ENCODE data around the gene DYNLRB2.

DYNLRB2 gene

DNA sequence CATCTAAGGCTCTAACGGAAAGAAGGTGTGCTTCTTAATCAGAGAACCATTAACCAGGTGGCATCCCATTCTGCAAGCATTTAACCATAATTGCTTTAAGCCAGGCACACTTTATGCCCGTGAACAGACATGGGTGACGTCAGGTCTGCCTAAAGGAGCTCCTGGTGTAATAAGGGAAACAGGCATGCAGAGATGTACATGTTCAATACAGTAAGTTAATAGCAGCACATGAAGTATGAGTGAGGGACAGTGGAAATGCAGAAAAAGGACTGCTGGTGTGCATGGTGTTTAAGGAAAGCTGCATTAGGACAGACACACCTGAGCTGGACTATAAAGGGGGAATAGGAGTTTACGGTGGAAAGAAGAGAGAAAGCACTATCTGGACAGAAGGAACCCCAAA is 18.6 kb downstream of the DYNLRB2 start:
- TF ChIP-seq JUND (IDR thresholded peaks at IDR 0.05; ENCODE audit: low read depth) = no peak
- in situ Hi-C loops (cut with HindIII; ENCODE audit: low pct_unique_long_range_greater_than_20kb, low sequenced_read_pairs) = no loop called here

DNA sequence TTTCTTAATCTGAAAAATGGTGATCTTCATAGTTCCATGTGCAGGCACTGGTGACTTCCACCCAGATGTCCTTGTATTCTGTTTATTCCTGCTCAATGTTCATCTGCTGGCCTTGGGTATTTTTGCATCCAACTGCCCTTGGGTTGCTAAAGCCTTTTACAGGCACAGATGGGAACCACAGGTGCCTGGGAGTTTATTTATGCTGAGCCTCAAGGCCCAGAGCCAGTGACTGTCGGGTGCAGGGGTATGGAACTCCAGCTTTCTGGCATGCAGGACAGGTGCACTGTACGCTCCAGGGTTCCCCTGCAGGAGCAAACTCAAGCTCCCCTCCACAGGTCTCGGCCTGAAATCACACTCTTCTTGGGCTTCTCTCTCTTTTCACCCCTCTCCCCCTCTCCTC is 22.3 kb downstream of the DYNLRB2 start:
- DNase-seq (ENCODE audit: low read depth in 1 of 2, low spot score in 1 of 2) = no peak
- in situ Hi-C loops (cut with HindIII; ENCODE audit: low pct_unique_long_range_greater_than_20kb, low sequenced_read_pairs) = no loop called here
- TF ChIP-seq JUND (IDR thresholded peaks at IDR 0.05; ENCODE audit: low read depth) = no peak

More for the DNA sequence above, 18.6 kb downstream of the DYNLRB2 start:
- DNase-seq (ENCODE audit: low read depth in 1 of 2, low spot score in 1 of 2) = no peak

DNA sequence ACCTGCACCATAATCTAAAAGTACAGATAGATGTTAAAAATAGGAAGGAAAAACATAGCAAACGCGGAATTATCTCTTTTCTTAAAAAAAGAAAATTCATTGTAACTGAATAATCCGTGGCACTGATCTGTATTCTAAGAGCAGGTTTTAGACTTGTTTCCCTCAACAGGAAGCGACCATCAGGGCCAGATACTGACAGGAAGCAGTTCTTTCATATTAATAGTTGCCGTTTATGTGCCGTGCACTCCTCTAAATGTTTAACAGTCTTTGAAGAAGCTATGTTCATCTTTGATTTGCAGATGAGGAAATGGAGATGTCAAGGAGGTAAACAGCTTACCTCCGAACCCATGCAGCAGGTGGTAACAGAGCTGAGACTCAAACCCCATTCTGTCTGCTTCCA is 23.6 kb downstream of the DYNLRB2 start:
- DNase-seq (ENCODE audit: low read depth in 1 of 2, low spot score in 1 of 2) = no peak
- in situ Hi-C loops (cut with HindIII; ENCODE audit: low pct_unique_long_range_greater_than_20kb, low sequenced_read_pairs) = no loop called here
- TF ChIP-seq JUND (IDR thresholded peaks at IDR 0.05; ENCODE audit: low read depth) = no peak

DNA sequence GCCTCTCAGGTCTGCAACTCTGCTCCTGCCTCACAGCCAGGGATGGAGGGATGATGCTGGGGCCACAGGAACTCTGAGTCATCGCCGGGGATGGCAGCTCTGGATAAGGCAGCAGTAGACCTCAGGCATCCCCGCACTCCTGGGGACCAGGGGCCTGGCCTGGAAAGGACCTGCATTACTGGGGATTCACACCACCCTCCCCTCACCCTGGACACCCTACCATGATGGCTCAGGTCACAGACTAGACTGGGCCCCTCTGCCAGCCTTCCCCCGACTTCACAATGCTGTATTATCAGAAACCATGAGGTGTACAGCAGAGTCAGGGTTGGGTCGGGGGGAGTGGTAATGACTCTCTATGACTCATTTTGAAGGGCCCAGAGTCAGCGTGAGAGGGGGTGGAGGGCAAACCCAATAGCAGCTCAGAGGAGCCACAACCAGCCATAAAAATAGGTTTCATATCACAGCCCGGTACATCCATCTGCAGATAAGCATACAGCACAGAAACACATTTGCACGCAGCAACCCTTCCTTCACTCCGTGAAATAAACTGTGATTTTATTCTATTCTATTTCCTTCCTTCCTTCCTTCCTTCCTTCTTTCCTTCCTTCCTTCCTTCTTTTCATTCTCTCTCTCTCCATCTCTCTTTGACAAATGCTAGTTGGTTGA is 28.8 kb downstream of the DYNLRB2 start:
- in situ Hi-C loops (cut with HindIII; ENCODE audit: low pct_unique_long_range_greater_than_20kb, low sequenced_read_pairs) = no loop called here
- DNase-seq (ENCODE audit: low read depth in 1 of 2, low spot score in 1 of 2) = no peak
- TF ChIP-seq JUND (IDR thresholded peaks at IDR 0.05; ENCODE audit: low read depth) = no peak

DNA sequence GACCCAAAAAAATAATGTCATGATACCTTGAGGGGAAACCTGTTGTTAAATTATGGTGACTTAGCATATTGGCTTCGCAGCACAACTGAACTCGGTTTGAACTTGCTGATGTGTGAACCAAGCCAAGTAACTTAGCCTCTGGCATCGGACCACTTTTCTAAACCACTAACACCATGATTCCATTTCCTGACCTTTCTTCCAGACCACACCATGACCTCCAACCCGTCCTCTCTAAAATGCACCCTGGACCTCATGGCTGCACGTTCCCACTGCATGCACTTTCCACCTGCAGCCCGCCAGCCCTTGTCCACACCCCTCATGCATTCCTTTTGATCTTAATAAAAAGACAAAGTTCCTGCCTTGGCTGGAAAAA is 29.3 kb downstream of the DYNLRB2 start:
- in situ Hi-C loops (cut with HindIII; ENCODE audit: low pct_unique_long_range_greater_than_20kb, low sequenced_read_pairs) = no loop called here
- DNase-seq (ENCODE audit: low read depth in 1 of 2, low spot score in 1 of 2) = no peak
- TF ChIP-seq JUND (IDR thresholded peaks at IDR 0.05; ENCODE audit: low read depth) = no peak

DNA sequence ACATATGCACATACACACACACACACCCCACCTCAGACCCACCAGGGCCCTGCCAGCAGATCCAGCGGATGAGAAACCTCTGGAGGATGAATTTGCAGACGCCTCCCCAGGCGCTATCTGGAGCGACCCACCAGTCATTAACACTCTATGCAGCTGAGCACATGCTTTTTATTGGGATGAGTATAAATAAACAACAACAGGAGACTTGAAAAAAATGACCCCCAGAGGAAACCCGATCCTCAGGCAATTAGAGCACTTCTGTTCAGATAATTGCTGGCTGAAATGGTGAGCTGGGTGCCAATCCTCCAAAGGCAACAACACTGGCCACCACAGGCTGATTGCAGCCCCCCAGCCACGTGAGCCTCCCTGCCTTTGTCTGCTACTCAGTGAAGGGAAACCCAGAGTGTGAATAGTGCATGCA is 32.9 kb downstream of the DYNLRB2 start:
- DNase-seq (ENCODE audit: low read depth in 1 of 2, low spot score in 1 of 2) = no peak
- no peak for TF ChIP-seq JUND (IDR thresholded peaks at IDR 0.05; ENCODE audit: low read depth)
- in situ Hi-C loops (cut with HindIII; ENCODE audit: low pct_unique_long_range_greater_than_20kb, low sequenced_read_pairs) = no loop called here

DNA sequence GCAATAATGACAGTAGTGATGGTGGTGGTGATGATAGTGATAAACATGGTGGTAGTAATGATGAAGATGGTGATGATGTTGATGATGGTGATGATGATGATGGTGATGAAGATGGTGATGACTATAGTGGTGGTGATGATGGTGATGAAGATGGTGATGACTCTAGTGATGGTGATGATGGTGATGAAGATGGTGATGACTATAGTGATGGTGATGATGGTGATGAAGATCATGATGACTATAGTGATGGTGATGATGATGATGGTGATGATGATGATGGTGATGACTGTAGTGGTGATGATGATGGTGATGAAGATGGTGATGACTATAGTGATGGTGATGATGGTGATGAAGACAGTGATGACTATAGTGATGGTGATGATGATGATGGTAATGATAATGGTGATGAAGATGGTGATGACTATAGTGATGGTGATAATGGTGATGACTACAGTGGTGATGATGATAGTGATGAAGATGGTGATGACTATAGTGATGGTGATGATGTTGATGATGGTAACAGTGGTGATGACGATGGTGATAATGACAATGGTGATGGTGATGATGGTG is 35.6 kb downstream of the DYNLRB2 start:
- no peak for TF ChIP-seq JUND (IDR thresholded peaks at IDR 0.05; ENCODE audit: low read depth)
- no peak for DNase-seq (ENCODE audit: low read depth in 1 of 2, low spot score in 1 of 2)
- in situ Hi-C loops (cut with HindIII; ENCODE audit: low pct_unique_long_range_greater_than_20kb, low sequenced_read_pairs) = no loop called here

DNA sequence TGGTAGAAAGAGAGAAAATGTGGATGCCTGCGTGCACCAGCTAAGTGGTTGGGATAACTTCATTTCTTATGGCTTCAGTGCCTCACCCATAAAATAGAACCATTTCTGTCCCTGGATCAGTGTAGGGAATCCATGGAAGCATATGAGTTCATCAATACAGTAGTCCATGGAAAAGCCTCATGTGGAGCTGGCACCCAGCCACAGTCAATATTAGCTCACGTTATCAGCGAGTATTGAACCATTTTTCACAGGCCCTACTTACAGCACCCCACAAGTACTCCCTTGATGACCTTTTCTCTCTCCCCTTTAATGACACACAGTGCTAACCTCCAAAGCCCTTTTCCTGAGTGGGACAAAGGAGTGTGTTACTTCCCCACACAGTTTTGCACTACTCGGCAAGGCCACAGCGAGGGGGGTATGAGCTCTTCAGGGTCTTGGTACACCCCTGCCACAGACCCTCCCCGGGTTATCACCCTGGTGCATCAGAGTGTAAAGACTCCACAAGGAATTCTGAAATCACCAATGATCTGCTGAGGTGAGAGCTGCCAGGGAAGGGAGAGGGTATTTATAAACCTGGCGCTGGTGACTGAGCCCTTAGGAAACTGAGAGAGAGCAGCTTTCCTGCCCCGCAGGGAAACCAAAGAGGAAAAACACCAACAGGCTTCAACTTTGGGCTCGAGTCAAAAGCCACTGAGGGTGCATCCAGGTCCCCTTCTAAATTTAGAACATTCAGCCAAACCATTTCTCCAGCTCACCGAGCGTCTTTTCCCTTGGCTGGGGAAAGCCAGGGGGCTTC is 36.9 kb downstream of the DYNLRB2 start:
- TF ChIP-seq JUND (IDR thresholded peaks at IDR 0.05; ENCODE audit: low read depth) = no peak
- DNase-seq (ENCODE audit: low read depth in 1 of 2, low spot score in 1 of 2) = no peak
- in situ Hi-C loops (cut with HindIII; ENCODE audit: low pct_unique_long_range_greater_than_20kb, low sequenced_read_pairs) = no loop called here

DNA sequence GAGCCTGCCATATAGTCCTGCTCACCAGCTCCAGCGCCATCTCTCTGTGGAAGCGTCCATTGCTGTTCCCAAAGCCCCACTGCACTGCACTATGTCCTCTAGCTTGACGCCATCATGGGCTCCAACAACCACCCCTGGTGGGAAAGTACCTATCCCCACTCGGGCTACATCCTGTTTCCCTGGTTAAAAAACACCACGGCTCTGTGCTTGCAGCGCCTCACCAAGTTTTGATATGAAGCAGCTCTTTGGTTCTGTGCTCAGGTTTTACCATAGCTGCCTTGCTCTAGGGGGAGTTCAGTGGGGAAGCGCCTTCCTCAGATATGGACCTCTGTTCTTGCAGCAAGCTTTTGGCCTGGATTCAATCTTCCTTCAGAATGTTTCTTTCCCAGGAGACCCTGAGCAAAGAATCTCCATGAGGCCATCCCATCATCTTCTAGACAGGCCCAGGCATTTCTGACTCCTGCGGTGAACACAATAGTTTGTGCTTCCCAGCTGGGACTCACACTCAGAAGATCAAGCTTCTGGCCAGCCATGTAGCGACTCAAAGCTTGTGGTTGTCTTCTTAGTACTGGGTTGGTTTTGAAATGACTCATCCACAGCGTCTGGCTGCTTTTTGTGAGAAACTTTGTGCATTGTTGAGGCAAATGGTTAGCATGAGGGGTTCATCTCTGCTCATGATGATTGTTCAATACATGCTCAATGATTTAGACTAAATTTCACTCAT is 39.5 kb downstream of the DYNLRB2 start:
- TF ChIP-seq JUND (IDR thresholded peaks at IDR 0.05; ENCODE audit: low read depth) = no peak
- in situ Hi-C loops (cut with HindIII; ENCODE audit: low pct_unique_long_range_greater_than_20kb, low sequenced_read_pairs) = no loop called here

DNA sequence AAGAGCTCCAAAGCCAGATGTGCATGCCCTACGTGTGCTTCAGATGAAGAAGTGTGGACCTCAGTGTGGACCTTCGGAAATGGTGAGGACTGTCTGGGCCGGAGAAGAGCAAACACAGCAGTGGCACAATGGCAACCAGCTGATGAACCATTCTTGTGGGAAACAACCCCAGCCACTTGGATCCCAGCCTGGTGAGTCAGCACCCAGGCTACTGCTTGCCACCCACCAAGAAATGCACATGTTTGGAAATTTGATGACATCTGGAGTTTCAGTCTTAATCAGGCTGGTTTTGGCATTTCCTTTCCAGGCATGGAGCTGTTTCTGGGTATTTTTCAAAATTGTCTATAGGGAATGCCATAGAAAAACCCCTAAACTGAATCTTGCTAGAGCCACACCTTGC is 42.7 kb downstream of the DYNLRB2 start:
- no peak for TF ChIP-seq JUND (IDR thresholded peaks at IDR 0.05; ENCODE audit: low read depth)
- in situ Hi-C loops (cut with HindIII; ENCODE audit: low pct_unique_long_range_greater_than_20kb, low sequenced_read_pairs) = no loop called here
- no peak for DNase-seq (ENCODE audit: low read depth in 1 of 2, low spot score in 1 of 2)

More for the DNA sequence above, 39.5 kb downstream of the DYNLRB2 start:
- DNase-seq (ENCODE audit: low read depth in 1 of 2, low spot score in 1 of 2) = no peak

DNA sequence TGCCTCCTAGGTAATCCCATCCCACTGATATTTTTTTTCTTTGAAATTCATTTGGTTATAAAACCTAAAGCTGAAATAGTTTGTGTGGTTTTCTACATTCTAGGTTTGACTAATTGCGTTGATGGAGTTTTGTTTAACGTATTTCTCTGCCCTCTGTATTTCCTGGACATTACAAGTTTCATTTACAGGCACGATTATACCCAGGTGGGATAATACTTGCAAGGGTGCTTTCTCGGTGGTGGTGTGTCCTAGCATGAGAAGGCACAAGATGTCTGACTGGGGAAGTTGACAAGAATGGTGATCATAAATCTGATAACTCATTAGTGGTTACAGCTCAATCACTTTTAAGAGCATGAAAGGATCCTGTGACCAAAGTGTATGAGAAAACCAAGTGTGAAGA is 45.0 kb downstream of the DYNLRB2 start:
- no peak for DNase-seq (ENCODE audit: low read depth in 1 of 2, low spot score in 1 of 2)
- no peak for TF ChIP-seq JUND (IDR thresholded peaks at IDR 0.05; ENCODE audit: low read depth)
- in situ Hi-C loops (cut with HindIII; ENCODE audit: low pct_unique_long_range_greater_than_20kb, low sequenced_read_pairs) = no loop called here

DNA sequence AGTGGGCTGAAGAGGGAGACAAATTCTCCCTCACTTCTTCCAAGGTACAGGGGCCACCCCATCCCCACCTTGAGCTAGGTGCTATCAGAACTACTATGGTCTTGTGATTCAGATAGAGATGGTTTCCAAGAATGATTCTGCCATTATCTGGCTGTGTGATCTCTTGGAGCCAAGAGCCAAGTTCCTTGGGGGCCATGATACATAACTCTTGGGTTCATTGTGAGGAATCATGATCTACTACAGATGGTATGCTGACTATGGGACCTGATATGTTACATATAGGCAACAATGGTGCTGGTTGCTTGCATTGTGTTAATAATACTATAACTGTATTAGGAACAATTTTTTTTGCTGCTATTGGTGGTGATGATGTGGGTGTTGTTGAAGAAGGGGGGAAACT is 45.7 kb downstream of the DYNLRB2 start:
- DNase-seq (ENCODE audit: low read depth in 1 of 2, low spot score in 1 of 2) = no peak
- no peak for TF ChIP-seq JUND (IDR thresholded peaks at IDR 0.05; ENCODE audit: low read depth)
- in situ Hi-C loops (cut with HindIII; ENCODE audit: low pct_unique_long_range_greater_than_20kb, low sequenced_read_pairs) = no loop called here

DNA sequence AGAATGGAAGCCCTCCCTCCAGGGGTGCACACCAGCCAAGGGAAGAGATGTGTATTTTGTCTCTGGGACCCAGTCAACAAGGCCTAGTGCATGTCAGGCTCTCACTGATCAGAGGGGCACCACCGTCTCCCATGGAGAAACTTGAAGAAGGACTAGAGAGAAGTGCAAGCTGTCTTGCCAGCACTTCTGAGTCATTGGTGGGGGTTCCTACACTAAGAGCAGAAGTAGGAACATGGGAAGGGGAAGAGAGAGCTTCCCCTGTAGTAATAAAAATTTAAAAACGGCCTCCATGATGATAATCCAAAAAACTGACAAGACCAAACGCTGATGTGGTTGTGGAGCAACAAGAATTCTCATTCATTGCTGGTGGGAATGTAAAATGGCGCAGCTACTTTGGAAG is 46.3 kb downstream of the DYNLRB2 start:
- DNase-seq (ENCODE audit: low read depth in 1 of 2, low spot score in 1 of 2) = no peak
- TF ChIP-seq JUND (IDR thresholded peaks at IDR 0.05; ENCODE audit: low read depth) = no peak
- in situ Hi-C loops (cut with HindIII; ENCODE audit: low pct_unique_long_range_greater_than_20kb, low sequenced_read_pairs) = no loop called here
